Gastrocnemius medialis (tissue), 4 donors: ENCODE measurements around the gene MDFIC.

ENCODE experiments used
- POLR2A ChIP-seq, 2 donors: fragments of 450-650 bp; IDR thresholded peaks; one replicate each; pipeline ENCODE4 v1.6.1; 2017; ENCODE audit warnings: antibody characterized with exemption in 2 of 2, mild to moderate bottlenecking in 2 of 2, moderate library complexity in 2 of 2
- TF ChIP-seq, protein P1 (sequence below), 5 experiments: fragments of 450-650 bp in 3 of 5; fragments of 200-600 bp in 2 of 5; sonication (generic) in 2 of 5; IDR thresholded peaks in 4 of 5; conservative IDR thresholded peaks in 1 of 5; 1 replicate in 4 of 5; 2 replicates in 1 of 5; pipeline ENCODE4 v1.5.1; 2016 to 2019; ENCODE audit warnings: antibody characterized with exemption in 5 of 5, mild to moderate bottlenecking in 3 of 5, moderate library complexity in 3 of 5

DNA sequence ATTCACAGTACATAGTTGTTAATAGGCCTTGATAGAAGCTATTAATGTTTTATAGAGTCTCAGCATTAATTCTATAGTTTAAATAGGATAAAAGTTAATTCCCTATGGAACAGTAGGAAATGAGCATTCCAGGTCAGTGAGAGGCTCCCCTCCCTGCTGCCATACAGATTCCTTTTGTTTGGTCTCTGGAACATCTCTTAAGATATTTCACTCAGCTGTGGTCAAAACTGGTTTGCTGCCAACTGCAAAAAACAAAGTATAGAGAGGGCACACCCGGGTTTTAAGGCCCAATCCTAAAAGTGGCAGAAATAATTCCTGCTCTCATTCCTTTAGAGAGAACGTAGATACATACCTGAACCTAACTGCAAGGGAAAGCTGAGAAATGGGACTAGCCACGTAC, 51.3 kb downstream of the MDFIC start:
- TF ChIP-seq, protein P1, sequence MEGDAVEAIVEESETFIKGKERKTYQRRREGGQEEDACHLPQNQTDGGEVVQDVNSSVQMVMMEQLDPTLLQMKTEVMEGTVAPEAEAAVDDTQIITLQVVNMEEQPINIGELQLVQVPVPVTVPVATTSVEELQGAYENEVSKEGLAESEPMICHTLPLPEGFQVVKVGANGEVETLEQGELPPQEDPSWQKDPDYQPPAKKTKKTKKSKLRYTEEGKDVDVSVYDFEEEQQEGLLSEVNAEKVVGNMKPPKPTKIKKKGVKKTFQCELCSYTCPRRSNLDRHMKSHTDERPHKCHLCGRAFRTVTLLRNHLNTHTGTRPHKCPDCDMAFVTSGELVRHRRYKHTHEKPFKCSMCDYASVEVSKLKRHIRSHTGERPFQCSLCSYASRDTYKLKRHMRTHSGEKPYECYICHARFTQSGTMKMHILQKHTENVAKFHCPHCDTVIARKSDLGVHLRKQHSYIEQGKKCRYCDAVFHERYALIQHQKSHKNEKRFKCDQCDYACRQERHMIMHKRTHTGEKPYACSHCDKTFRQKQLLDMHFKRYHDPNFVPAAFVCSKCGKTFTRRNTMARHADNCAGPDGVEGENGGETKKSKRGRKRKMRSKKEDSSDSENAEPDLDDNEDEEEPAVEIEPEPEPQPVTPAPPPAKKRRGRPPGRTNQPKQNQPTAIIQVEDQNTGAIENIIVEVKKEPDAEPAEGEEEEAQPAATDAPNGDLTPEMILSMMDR (IDR thresholded peaks at IDR 0.05 in 4 of 5, conservative IDR thresholded peaks at IDR 0.05 in 1 of 5), result no peak
- no peak for TF ChIP-seq POLR2A (IDR thresholded peaks at IDR 0.05)
